ENCODE measurements around the gene FAM3D. TPM values are rescaled to one million over a fixed set of nuclear protein-coding genes. Genes with fewer than 3 reads are reported as not detected.

The FAM3D gene
- total RNA-seq, 1 donor from 2014 or later, result 0.51 TPM

DNA sequence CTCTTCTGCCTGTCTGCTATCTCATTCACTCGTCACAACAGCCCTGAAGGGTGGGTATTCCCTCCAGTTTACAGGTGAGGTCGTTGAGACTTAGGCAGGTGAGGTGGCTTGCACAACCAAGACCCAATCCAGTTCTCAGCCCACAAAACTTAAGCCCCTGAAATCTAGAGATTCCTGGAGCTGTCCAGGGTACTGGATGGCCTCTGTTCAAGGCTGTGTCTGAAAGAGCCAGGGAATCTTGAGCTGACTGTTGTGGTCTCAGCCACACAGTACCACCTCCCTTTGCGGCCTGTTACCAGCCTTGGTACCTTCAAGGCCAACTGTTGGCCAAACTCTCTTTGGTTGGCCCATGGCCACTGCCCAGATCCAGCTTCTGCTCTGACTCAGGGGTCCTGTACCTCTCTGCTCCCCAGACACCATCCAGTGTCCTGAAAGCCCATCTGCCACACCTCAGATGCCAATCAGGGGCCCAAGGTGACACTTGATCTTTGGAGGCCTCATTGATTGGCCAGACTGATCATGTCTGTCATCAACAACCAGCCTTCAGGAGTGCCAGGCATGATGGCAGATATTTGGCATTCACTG lies 78.5 kb downstream of the FAM3D start:
- DNase-seq, result peak; percentile 64

DNA sequence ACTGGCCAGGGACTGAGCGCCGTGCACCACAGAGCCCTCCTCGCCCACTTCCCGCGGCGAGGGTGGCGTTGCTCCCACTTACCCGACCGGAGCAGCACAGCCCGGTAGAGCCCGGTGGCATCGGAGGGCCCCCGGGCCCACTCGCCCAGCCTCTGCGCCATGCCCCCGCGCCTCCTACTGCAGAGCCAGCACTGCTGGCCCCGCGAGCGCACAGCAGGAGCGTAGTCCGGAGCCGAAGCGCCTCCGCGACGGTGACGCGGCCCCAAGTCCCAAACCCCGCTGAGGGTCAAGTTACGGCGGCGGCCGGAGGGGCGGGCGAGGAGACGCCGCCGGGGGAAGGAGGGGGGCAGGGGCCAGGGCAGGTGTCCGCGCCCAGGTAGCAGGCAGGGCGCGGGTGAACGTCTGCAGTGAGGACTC lies 79.8 kb downstream of the FAM3D start:
- DNase-seq, result no peak

DNA sequence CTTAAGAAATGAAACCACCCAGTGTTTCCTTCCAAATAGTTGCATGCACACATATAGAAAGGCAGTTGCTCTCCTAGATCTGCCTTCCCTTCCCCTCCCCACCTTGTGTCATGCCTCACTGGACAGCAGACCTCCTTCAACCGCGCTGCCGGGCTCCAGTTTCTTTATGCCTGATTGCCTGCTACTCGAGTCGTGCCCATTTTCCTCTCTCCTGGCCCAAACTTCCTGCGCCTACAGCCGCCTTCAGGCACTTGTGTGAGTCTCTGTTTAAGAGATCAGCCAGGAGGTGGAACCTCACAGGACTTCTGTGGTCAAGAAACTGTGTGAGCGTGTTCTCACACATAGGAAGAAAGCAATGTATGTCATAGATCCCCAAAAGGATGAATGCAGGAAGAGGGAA lies 80.6 kb downstream of the FAM3D start:
- peak; percentile 23 for DNase-seq

DNA sequence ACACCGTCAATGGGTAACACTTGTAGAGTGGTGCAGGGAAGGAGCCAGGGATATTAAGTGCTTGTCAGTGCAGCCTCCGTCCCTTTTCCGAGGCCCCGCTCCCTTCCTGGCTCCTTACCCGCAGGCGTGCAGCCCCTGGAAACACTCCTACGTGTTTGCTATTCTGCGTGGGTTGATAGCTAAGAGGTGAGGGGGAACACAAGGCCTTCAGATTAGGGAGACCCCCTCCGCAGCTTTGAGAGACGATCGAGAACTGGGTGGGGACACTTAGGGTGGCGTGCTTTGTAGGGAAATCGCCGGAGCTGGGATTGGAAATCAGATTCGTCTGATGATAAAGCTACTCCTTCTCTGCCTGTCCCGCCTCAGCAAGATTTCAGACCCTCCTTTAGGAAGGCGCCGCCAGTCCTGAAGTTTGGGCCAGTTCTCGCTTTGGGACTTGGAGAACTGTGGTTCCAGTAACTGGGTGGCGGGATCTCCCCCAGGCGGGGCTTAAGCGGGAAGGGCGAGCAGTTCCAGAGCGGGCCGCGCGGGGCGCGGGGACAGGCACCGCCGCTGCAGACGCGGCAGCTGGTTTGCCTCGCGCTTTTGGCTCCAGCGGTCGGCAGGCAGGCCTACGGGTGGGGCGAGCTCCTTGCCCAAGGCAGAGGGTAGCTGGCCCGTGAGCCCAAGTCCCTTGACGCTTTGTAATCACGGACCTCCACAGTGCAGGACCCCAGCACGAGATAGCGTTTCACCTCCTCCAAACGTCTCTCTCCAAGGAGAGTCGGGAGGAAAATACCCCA lies 81.4 kb downstream of the FAM3D start:
- peak; percentile 87 for DNase-seq

DNA sequence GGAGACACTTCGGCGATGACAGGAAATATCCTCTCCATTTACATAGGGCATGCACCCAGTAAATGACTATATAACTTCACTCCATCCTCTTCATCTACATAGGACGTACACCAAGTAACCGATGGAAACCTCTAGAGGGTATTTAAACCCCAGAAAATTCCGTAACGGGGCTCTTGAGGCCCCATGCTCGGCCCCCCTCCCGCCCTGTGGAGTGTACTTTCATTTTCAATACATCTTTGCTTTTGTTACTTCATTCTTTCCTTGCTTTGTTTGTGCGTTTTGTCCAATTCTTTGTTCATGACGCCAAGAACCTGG lies 81.9 kb downstream of the FAM3D start:
- DNase-seq, result no peak

Other genes with a start within 250 kb of the FAM3D start
- gene PDHB, start 232.9 kb downstream of the FAM3D start, total RNA-seq, result 130 and 135 TPM in 2 replicates
- 7.3 and 10.6 TPM in 2 replicates for gene KCTD6, start 174.7 kb downstream of the FAM3D start, total RNA-seq
- gene ACOX2, start 129.6 kb downstream of the FAM3D start, total RNA-seq, result 0.70 and 1.5 TPM in 2 replicates
- gene FAM107A, start 89.4 kb downstream of the FAM3D start, total RNA-seq, result 2.9 and 9.3 TPM in 2 replicates

Measured in dermis blood vessel endothelial cell (primary cell).